Suprapubic skin (tissue), 4 donors: ENCODE results near the gene SLAMF1. TPM values are rescaled to one million over a fixed set of nuclear protein-coding genes. Genes with fewer than 3 reads are reported as not detected.

Experiments
- DNase-seq, 2 donors: peaks; one replicate each; pipeline ENCODE4 v3.0.0-alpha.2; 2019; ENCODE audit warnings: low spot score in 2 of 2
- H3K27ac ChIP-seq: fragments of 200-600 bp; sonication (generic); one replicate; pipeline ENCODE4 v1.5.1; 2019
- H3K27me3 ChIP-seq: fragments of 200-600 bp; sonication (generic); one replicate; pipeline ENCODE4 v1.5.1; 2019
- H3K36me3 ChIP-seq: fragments of 200-600 bp; sonication (generic); one replicate; pipeline ENCODE4 v1.5.1; 2019
- H3K4me1 ChIP-seq: fragments of 200-600 bp; sonication (generic); one replicate; pipeline ENCODE4 v1.5.1; 2019
- H3K4me3 ChIP-seq: fragments of 200-600 bp; sonication (generic); one replicate; pipeline ENCODE4 v1.5.1; 2019; ENCODE audit warnings: mild to moderate bottlenecking
- H3K9me3 ChIP-seq: fragments of 200-600 bp; sonication (generic); one replicate; pipeline ENCODE4 v1.5.1; 2019
- EP300 ChIP-seq: sonication (generic); formaldehyde crosslinking; IDR thresholded peaks from one replicate; pipeline ENCODE4 v1.6.1; 2017; ENCODE audit warnings: antibody characterized with exemption
- POLR2A ChIP-seq, 2 donors: fragments of 450-650 bp; IDR thresholded peaks; one replicate each; pipeline ENCODE4 v1.6.1; 2017; ENCODE audit warnings: antibody characterized with exemption in 2 of 2, mild to moderate bottlenecking in 2 of 2, moderate library complexity in 2 of 2
- POLR2AphosphoS5 ChIP-seq, 3 donors: sonication (generic); formaldehyde crosslinking; IDR thresholded peaks; one replicate each; pipeline ENCODE4 v1.6.1; 2017; ENCODE audit warnings: antibody characterized with exemption in 3 of 3
- WGBS: methylation state at CpG from one replicate; pipeline ENCODE4 v1.1.5; 2018; 5-methylcytosine and 5-hydroxymethylcytosine counted together
- total RNA-seq, 4 donors: library from RNA; depleted of rRNA; stranded (reverse); fragments of >200 nt; gene quantifications; one replicate each; pipeline ENCODE4 v1.1.0, GENCODE V29; 2016
- TF ChIP-seq, protein P1 (sequence below), 2 donors: fragments of 200-600 bp in 1 of 2; fragments of 450-650 bp in 1 of 2; sonication (generic) in 1 of 2; IDR thresholded peaks; one replicate each; pipeline ENCODE4 v1.5.1; 2016 to 2019; ENCODE audit warnings: antibody characterized with exemption in 2 of 2, mild to moderate bottlenecking in 1 of 2, moderate library complexity in 1 of 2

The SLAMF1 gene
- total RNA-seq, 4 donors from 2014 or later: not detected

- Histone ChIP-seq H3K4me3 (no peak overlapping the region), H3K4me1 (no peaks in the 10 kb centered on the region)
- 78% methylated on average over 4 of the region's 4 CpGs for WGBS
Observed at GRCh38 chr1:160605792-160606479, 40.9 kb downstream of the SLAMF1 start.

GRCh38 chr1:160605205-160605604, 41.6 kb downstream of the SLAMF1 start:
- no peak for DNase-seq
- Histone ChIP-seq H3K27me3 (no peaks in the 10 kb centered on the region), H3K27ac (no peak overlapping the region), H3K9me3 (peaks cover 4% of the 10 kb centered on the region), H3K36me3 (no peaks in the 10 kb centered on the region), H3K4me3 (no peak overlapping the region), H3K4me1 (no peaks in the 10 kb centered on the region)
- TF ChIP-seq EP300: no peak
- TF ChIP-seq POLR2AphosphoS5 (IDR thresholded peaks at IDR 0.05): no peak
- no peak for TF ChIP-seq POLR2A (IDR thresholded peaks at IDR 0.05)
- TF ChIP-seq, protein P1, sequence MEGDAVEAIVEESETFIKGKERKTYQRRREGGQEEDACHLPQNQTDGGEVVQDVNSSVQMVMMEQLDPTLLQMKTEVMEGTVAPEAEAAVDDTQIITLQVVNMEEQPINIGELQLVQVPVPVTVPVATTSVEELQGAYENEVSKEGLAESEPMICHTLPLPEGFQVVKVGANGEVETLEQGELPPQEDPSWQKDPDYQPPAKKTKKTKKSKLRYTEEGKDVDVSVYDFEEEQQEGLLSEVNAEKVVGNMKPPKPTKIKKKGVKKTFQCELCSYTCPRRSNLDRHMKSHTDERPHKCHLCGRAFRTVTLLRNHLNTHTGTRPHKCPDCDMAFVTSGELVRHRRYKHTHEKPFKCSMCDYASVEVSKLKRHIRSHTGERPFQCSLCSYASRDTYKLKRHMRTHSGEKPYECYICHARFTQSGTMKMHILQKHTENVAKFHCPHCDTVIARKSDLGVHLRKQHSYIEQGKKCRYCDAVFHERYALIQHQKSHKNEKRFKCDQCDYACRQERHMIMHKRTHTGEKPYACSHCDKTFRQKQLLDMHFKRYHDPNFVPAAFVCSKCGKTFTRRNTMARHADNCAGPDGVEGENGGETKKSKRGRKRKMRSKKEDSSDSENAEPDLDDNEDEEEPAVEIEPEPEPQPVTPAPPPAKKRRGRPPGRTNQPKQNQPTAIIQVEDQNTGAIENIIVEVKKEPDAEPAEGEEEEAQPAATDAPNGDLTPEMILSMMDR (IDR thresholded peaks at IDR 0.05): no peak
- 85% methylated on average over 2 of the region's 2 CpGs for WGBS

More at GRCh38 chr1:160605792-160606479, 40.9 kb downstream of the SLAMF1 start:
- H3K36me3 ChIP-seq: no peaks in the 10 kb centered on the region
- TF ChIP-seq POLR2AphosphoS5 (IDR thresholded peaks at IDR 0.05): no peak
- TF ChIP-seq, protein P1 (IDR thresholded peaks at IDR 0.05): no peak
- peaks cover 3% of the 10 kb centered on the region for H3K9me3 ChIP-seq
- no peak overlapping the region for H3K27ac ChIP-seq
- no peaks in the 10 kb centered on the region for H3K27me3 ChIP-seq
- no peak for DNase-seq

DNA sequence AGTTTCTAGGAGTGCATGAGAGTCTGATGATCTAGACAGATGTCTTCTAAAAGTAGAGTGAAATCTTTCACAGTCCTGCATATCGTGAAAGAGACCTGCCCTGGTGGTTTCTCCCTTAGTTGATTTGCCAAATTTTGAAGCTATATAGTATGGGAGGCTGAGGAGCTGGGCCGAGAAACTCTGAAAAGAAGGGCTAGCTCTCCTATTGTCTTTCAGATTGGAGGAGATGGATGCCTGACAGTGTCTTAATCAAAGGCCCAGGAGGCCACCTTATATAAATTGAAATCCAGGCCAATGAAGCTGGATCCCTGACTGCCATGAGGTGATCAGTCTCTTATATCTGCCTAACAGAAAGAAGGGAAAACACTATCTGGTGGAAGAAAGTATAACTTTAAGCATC, 49.1 kb downstream of the SLAMF1 start:
- TF ChIP-seq EP300 (no peak), POLR2A (IDR thresholded peaks at IDR 0.05) (no peak), POLR2AphosphoS5 (IDR thresholded peaks at IDR 0.05) (no peak)
- TF ChIP-seq, protein P1 (IDR thresholded peaks at IDR 0.05): no peak
- Histone ChIP-seq H3K36me3 (no peaks in the 10 kb centered on the region), H3K27me3 (no peaks in the 10 kb centered on the region), H3K4me3 (no peak overlapping the region), H3K9me3 (peaks cover 4% of the 10 kb centered on the region), H3K4me1 (no peaks in the 10 kb centered on the region), H3K27ac (no peak overlapping the region)
- WGBS: 88% methylated on average over 2 of the region's 2 CpGs
- DNase-seq: no peak

- Histone ChIP-seq H3K27me3 (no peaks in the 10 kb centered on the region), H3K4me1 (no peaks in the 10 kb centered on the region), H3K4me3 (no peak overlapping the region), H3K9me3 (peaks cover 4% of the 10 kb centered on the region), H3K27ac (no peak overlapping the region), H3K36me3 (no peaks in the 10 kb centered on the region)
- DNase-seq: no peak
- 80% methylated on average over 1 of the region's 1 CpG for WGBS
- TF ChIP-seq EP300: no peak
- TF ChIP-seq POLR2A (IDR thresholded peaks at IDR 0.05): no peak
- TF ChIP-seq, protein P1 (IDR thresholded peaks at IDR 0.05): no peak
- TF ChIP-seq POLR2AphosphoS5 (IDR thresholded peaks at IDR 0.05): no peak
Observed at GRCh38 chr1:160597051-160597450, 49.8 kb downstream of the SLAMF1 start.

GRCh38 chr1:160590488-160590887, 56.4 kb downstream of the SLAMF1 start:
- no peak for DNase-seq
- no peaks in the 10 kb centered on the region for H3K27me3 ChIP-seq
- H3K4me3 ChIP-seq: no peak overlapping the region
- no peaks in the 10 kb centered on the region for H3K9me3 ChIP-seq
- 67% methylated on average over 1 of the region's 1 CpG for WGBS
- no peaks in the 10 kb centered on the region for H3K36me3 ChIP-seq
- no peak for TF ChIP-seq EP300
- TF ChIP-seq POLR2A (IDR thresholded peaks at IDR 0.05): no peak
- TF ChIP-seq, protein P1 (IDR thresholded peaks at IDR 0.05): no peak
- TF ChIP-seq POLR2AphosphoS5 (IDR thresholded peaks at IDR 0.05): no peak
- H3K27ac ChIP-seq: no peak overlapping the region
- no peaks in the 10 kb centered on the region for H3K4me1 ChIP-seq
